Effector memory CD4-positive, alpha-beta T cell (primary cell): ENCODE measurements around the gene BRAT1.
A peak's percentile ranks its signal among the peaks of the same experiment; 100 is the strongest.

ENCODE experiments used
- DNase-seq, 3 donors: peaks; one replicate each; pipeline ENCODE4 v3.0.0-alpha.2; 2020
- H3K27ac ChIP-seq: 2 replicates; pipeline ENCODE4 v1.7.0; 2013; ENCODE audit warnings: mild to moderate bottlenecking, low read length, moderate library complexity; ENCODE audit not compliant: insufficient read depth, poor library complexity, severe bottlenecking
- H3K27me3 ChIP-seq: replicated peaks from 2 replicates; pipeline ENCODE4 v1.7.0; 2013; ENCODE audit warnings: mild to moderate bottlenecking, low read length; ENCODE audit not compliant: insufficient read depth, control insufficient read depth, poor library complexity, severe bottlenecking
- H3K36me3 ChIP-seq: 2 replicates; pipeline ENCODE4 v1.7.0; 2013; ENCODE audit warnings: mild to moderate bottlenecking, low read length, moderate library complexity; ENCODE audit not compliant: control insufficient read depth, insufficient read depth
- H3K4me1 ChIP-seq: 2 replicates; pipeline ENCODE4 v1.7.0; 2013; ENCODE audit warnings: low read length, mild to moderate bottlenecking; ENCODE audit not compliant: control insufficient read depth, insufficient read depth, poor library complexity, severe bottlenecking
- H3K4me3 ChIP-seq: 2 replicates; pipeline ENCODE4 v1.7.0; 2013; ENCODE audit warnings: low read length, low read depth, mild to moderate bottlenecking; ENCODE audit not compliant: insufficient read depth, poor library complexity, severe bottlenecking
- H3K9me3 ChIP-seq: 2 replicates; pipeline ENCODE4 v1.7.0; 2013; ENCODE audit warnings: mild to moderate bottlenecking, low read length, moderate library complexity; ENCODE audit not compliant: control insufficient read depth

The BRAT1 gene

DNA sequence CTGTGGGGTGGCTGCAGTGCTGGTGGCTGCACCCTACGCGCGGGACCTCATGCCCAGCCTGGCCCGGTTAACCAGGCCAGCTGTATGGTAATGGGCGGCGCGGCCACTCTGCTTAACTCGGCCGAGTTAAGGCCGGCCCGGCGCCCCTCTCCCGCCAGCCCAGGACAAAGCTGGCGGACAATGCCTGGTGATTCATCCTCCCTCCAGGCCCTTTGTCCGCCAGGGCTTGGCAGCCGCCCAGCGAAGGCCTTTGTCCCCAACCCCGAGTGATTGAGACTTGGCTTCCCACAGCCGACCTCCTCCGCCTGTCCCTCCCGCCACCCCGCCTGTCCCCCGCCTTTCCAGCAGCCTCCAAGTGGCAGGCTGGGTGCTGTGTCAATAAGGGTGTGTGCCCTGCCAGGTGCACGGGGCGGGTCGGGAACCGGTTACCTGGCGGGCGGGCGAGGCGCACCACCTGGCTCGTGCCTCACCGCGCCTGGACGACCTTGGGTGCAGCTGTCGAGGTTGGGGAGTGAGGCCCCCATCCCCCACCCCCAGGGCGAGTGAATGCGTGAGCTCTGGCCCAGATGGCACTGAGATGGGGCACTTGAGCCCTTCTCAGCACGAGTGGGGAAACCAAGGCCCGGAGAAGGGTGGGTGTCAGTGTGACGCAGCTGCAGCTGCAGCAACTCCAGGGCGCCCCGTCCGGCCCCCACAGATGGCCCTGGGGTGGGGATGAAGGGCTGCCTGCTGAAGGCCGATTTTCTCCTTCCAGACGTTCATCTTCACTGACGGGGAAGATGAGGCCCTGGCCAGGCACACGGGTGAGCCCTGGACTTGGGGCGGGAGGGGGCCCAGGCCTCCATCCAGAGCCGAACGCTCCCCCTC is 31.1 kb downstream of the BRAT1 start:
- H3K4me3 ChIP-seq: peak overlapping the region; percentile 93
- no peak for DNase-seq
- peaks cover 70% of the 10 kb centered on the region for H3K4me1 ChIP-seq
- no peaks in the 10 kb centered on the region for H3K9me3 ChIP-seq
- H3K27me3 ChIP-seq: no peaks in the 10 kb centered on the region
- H3K27ac ChIP-seq: peak overlapping the region; percentile 93
- peaks cover 40% of the 10 kb centered on the region for H3K36me3 ChIP-seq

GRCh38 chr7:2523461-2523936 is 31.8 kb downstream of the BRAT1 start:
- no peaks in the 10 kb centered on the region for H3K27me3 ChIP-seq
- peak overlapping the region; percentile 93 for H3K4me3 ChIP-seq
- no peaks in the 10 kb centered on the region for H3K9me3 ChIP-seq
- no peak for DNase-seq
- peaks cover 70% of the 10 kb centered on the region for H3K4me1 ChIP-seq
- H3K27ac ChIP-seq: peak overlapping the region; percentile 93
- peaks cover 38% of the 10 kb centered on the region for H3K36me3 ChIP-seq

DNA sequence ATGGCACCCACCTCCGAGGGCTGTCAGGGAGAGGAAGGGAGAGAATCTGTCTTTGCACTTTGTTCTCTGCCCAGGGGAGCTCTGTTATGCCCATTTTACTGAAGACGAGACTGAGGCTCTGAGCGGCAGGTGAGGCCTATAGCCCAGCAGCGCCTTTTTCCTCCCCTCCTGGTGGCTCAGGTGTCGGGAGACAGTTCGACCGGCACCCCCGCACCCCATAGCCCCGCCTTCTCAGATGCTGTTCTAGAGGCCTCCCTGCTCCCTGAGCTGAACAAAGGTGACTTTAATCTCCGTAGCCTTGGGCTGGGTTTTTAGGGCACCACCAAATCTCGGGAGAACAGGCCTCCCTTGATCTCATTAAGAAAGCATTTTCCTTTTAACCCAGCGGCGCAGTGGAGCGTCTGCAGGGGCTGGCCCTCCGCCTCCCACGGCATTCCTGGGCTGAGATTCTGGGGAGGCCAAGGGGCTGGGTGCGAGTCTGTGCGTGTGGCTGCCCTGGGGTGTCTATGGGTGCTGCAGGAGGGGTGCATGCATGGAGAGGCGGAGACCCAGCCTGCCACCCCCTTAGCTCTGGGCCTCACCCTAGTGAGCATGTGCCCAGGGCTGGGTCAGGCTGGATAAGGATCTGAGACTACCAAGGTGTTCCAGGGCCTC is 32.4 kb downstream of the BRAT1 start:
- Histone ChIP-seq H3K4me1 (peaks cover 67% of the 10 kb centered on the region), H3K4me3 (peak overlapping the region; percentile 93), H3K36me3 (peaks cover 33% of the 10 kb centered on the region), H3K27ac (peak overlapping the region; percentile 93), H3K27me3 (no peaks in the 10 kb centered on the region), H3K9me3 (no peaks in the 10 kb centered on the region)
- no peak for DNase-seq

DNA sequence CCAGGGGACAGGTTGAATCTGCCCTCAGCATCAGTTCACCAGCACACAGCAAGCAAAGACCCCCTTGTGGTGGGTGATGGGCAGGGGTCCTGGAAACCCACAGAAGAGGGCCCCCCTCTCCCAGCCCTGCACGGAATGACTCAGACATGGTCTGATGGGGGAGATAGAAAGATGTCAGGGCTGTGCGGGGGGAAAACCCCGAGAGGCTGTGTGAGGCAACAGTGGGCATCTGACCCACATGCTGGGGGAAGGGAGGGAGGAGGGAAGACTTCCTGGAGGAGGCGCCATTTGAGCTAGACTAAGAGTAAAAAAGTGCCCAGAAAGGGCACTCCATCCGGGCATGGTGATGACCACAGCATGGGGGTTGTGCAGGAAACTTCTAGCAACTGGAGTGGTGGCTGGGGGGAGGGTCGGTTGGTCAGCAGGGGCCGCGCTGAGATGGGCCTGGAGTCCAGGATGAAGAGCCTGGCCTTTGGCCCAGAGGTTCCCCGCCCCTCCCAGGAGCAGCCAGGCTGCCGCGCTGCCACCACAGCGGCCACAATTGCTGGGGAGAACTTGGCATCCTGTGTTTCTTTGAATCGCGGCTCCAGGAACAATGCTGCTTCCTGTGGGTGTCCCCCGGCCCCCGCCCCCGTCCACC is 33.3 kb downstream of the BRAT1 start:
- peaks cover 26% of the 10 kb centered on the region for H3K36me3 ChIP-seq
- peak; percentile 68 to 75 (median 69) for DNase-seq

DNA sequence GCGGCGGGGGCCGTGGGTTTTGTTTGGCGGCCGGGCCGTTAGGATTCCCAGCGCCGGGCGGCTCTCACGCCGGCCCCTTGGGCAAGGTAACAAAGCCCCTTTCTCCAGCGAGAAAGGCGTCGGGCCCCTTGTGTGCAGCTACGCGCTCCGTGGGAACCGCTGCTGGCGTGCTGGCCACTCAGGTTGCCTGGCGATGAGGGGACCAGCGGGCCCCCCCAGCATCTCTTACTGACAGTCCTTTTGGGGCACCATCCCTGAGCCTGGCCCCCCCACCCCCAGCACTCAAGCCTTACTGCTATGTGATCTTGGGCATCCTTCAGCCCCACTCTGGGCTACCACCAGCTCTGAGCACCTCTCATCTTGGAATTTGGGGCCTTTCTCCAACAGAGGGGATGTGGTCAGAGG is 34.0 kb downstream of the BRAT1 start:
- no peak for DNase-seq
- peak overlapping the region; percentile 93 for H3K4me3 ChIP-seq
- no peaks in the 10 kb centered on the region for H3K9me3 ChIP-seq
- H3K4me1 ChIP-seq: peaks cover 52% of the 10 kb centered on the region
- peaks cover 19% of the 10 kb centered on the region for H3K36me3 ChIP-seq
- peak overlapping the region; percentile 93 for H3K27ac ChIP-seq
- H3K27me3 ChIP-seq: no peaks in the 10 kb centered on the region

More for the DNA sequence above, 33.3 kb downstream of the BRAT1 start:
- H3K9me3 ChIP-seq: no peaks in the 10 kb centered on the region
- peak overlapping the region; percentile 93 for H3K27ac ChIP-seq
- peak overlapping the region; percentile 93 for H3K4me3 ChIP-seq
- H3K4me1 ChIP-seq: peaks cover 59% of the 10 kb centered on the region
- no peaks in the 10 kb centered on the region for H3K27me3 ChIP-seq

- no peak for DNase-seq
Measured at GRCh38 chr7:2520761-2521290, 34.5 kb downstream of the BRAT1 start.

DNA sequence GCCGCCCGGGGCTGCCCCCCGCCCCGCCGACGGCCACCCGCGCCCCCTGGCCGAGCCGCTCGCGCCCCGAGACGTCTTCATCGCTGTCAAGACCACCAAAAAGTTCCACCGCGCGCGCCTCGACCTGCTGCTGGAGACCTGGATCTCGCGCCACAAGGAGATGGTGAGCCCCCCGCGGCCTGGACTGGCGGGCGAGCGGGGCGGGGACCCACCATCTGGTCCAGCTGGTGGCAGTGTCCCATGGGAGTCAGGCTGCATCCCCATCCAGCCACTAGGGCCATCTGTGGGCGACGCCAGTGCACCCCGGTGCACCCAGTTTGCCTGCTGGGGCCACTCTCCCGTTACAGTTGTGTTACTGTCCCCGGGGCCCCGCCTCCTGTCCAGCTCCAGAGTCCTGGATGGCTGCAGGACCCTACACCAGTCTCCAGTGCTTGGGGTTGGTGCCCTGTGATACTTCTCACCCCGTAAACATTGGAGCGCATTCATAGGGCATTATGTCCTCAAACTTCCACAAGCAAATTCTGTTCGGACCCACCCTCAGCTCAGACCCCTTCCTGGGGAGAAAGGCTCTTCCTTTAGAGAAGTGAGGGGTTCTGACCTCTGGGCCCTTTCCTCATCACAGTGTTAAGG is 35.1 kb downstream of the BRAT1 start:
- Histone ChIP-seq H3K4me3 (peak overlapping the region; percentile 93), H3K9me3 (no peaks in the 10 kb centered on the region), H3K27me3 (no peaks in the 10 kb centered on the region), H3K27ac (peak overlapping the region; percentile 93), H3K36me3 (peaks cover 8% of the 10 kb centered on the region), H3K4me1 (peaks cover 41% of the 10 kb centered on the region)
- DNase-seq: no peak

More at GRCh38 chr7:2520761-2521290, 34.5 kb downstream of the BRAT1 start:
- H3K9me3 ChIP-seq: no peaks in the 10 kb centered on the region
- peaks cover 14% of the 10 kb centered on the region for H3K36me3 ChIP-seq
- peaks cover 47% of the 10 kb centered on the region for H3K4me1 ChIP-seq
- H3K4me3 ChIP-seq: peak overlapping the region; percentile 93
- H3K27ac ChIP-seq: peak overlapping the region; percentile 93
- H3K27me3 ChIP-seq: no peaks in the 10 kb centered on the region

GRCh38 chr7:2519119-2519930 is 36.0 kb downstream of the BRAT1 start, which contains the start of gene LFNG:
LFNG (plus strand) TSS chr7:2519774; CDS start chr7:2519862, 88 bp downstream.
- H3K27ac ChIP-seq: peak within 1 kb of the TSS; percentile 93
- no peaks in the 10 kb centered on the region for H3K36me3 ChIP-seq
- H3K4me1 ChIP-seq: peaks cover 32% of the 10 kb centered on the region
- no peaks in the 10 kb centered on the region for H3K27me3 ChIP-seq
- H3K9me3 ChIP-seq: no peaks in the 10 kb centered on the region
- H3K4me3 ChIP-seq: peak within 1 kb of the TSS; percentile 93
- peak; percentile 71 to 80 (median 78) for DNase-seq

GRCh38 chr7:2518737-2519118 is 36.6 kb downstream of the BRAT1 start:
- Histone ChIP-seq H3K9me3 (no peaks in the 10 kb centered on the region), H3K4me3 (peak overlapping the region; percentile 50), H3K27ac (peak overlapping the region; percentile 57), H3K4me1 (peaks cover 26% of the 10 kb centered on the region), H3K36me3 (no peaks in the 10 kb centered on the region), H3K27me3 (no peaks in the 10 kb centered on the region)
- no peak for DNase-seq
